ENCODE results near the gene SF1. TPM values are rescaled to one million over a fixed set of nuclear protein-coding genes. Genes with fewer than 3 reads are reported as not detected.
A peak's percentile ranks its signal among the peaks of the same experiment; 100 is the strongest.

SF1 gene
- total RNA-seq, 1 experiment from 2014 or later: 170 TPM

GRCh38 chr11:64720640-64721358 is 57.5 kb downstream of the SF1 start:
- peaks cover 83% of the 10 kb centered on the region for H3K27me3 ChIP-seq (replicated peaks)
- peak in 1 of 2 experiments; percentile 51 for DNase-seq (ENCODE audit: low read depth in 1 of 2, low spot score in 2 of 2)
- H3K4me3 ChIP-seq: no peak overlapping the region
- H3K4me1 ChIP-seq (replicated peaks): peaks cover 9% of the 10 kb centered on the region
- no peaks in the 10 kb centered on the region; the same call in 1 of the 2 replicates for H3K9me3 ChIP-seq (replicated peaks)
- no peaks in the 10 kb centered on the region for H3K36me3 ChIP-seq
- no peak overlapping the region for H3K27ac ChIP-seq

- H3K27me3 ChIP-seq (replicated peaks): peaks cover 85% of the 10 kb centered on the region
Observed at GRCh38 chr11:64720167-64720566, 58.2 kb downstream of the SF1 start.

DNA sequence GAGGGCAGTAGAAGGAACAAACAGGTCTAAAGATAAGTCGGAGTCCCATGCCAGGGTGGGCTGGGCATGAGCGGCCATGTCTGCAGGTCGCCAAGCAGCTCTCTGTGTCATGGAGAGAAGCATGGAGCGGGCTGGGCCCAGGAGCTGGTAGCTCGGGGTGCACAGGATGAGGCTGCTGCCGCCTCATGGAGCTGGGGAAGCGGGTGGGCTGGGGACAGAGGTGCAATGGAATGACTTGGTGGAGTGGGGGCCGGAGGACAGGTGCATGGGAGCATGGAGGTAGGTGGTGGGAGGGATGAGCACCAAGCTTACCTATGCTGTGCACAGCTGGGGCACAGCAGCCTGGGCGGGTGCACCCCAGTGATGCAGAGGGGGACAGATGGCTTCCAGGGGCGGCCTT is 58.9 kb downstream of the SF1 start:
- H3K9me3 ChIP-seq (replicated peaks): no peaks in the 10 kb centered on the region; the same call in 1 of the 2 replicates
- H3K27ac ChIP-seq: no peak overlapping the region
- no peak overlapping the region for H3K4me3 ChIP-seq
- H3K36me3 ChIP-seq: no peaks in the 10 kb centered on the region
- H3K4me1 ChIP-seq (replicated peaks): peaks cover 9% of the 10 kb centered on the region
- peaks cover 89% of the 10 kb centered on the region for H3K27me3 ChIP-seq (replicated peaks)
- DNase-seq (ENCODE audit: low read depth in 1 of 2, low spot score in 2 of 2): peak in 1 of 2 experiments; percentile 53

More at GRCh38 chr11:64720167-64720566, 58.2 kb downstream of the SF1 start:
- Histone ChIP-seq H3K36me3 (no peaks in the 10 kb centered on the region), H3K4me1 (replicated peaks) (peaks cover 9% of the 10 kb centered on the region), H3K4me3 (no peak overlapping the region), H3K9me3 (replicated peaks) (no peaks in the 10 kb centered on the region; the same call in 1 of the 2 replicates), H3K27ac (no peak overlapping the region)
- DNase-seq (ENCODE audit: low read depth in 1 of 2, low spot score in 2 of 2): no peak

DNA sequence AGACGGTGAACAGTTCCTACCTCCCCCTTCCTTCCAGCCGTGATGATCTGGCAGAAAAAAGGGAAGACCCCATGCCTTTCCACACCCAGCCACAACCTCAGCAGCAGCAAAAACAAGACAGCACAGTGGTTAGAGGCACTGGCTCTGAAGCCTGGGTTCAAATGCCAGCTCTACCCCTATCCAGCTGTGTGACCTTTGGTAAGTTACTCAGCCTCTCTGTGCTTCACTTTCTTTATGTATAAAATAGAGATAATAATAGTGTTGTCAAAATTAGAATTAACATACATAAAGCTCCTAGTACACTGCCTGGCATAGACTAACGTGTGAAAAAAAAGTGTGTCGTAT is 59.6 kb downstream of the SF1 start:
- Histone ChIP-seq H3K27me3 (replicated peaks) (peaks cover 91% of the 10 kb centered on the region), H3K27ac (no peak overlapping the region), H3K4me1 (replicated peaks) (peaks cover 8% of the 10 kb centered on the region)

GRCh38 chr11:64718084-64718779 is 60.1 kb downstream of the SF1 start:
- peaks cover 93% of the 10 kb centered on the region for H3K27me3 ChIP-seq (replicated peaks)
- H3K36me3 ChIP-seq: peaks cover under 1% of the 10 kb centered on the region; the same call in 1 of the 2 replicates
- H3K9me3 ChIP-seq (replicated peaks): peaks cover 2% of the 10 kb centered on the region; the same call in 1 of the 2 replicates
- peaks cover 8% of the 10 kb centered on the region for H3K4me1 ChIP-seq (replicated peaks)
- H3K4me3 ChIP-seq: no peak overlapping the region
- H3K27ac ChIP-seq: no peak overlapping the region
- no peak for DNase-seq (ENCODE audit: low read depth in 1 of 2, low spot score in 2 of 2)

More for the DNA sequence above, 59.6 kb downstream of the SF1 start:
- H3K36me3 ChIP-seq: no peaks in the 10 kb centered on the region
- H3K4me3 ChIP-seq: no peak overlapping the region
- DNase-seq (ENCODE audit: low read depth in 1 of 2, low spot score in 2 of 2): no peak
- no peaks in the 10 kb centered on the region; the same call in 1 of the 2 replicates for H3K9me3 ChIP-seq (replicated peaks)

GRCh38 chr11:64717268-64717578 is 61.1 kb downstream of the SF1 start:
- peaks cover 4% of the 10 kb centered on the region; the same call in 1 of the 2 replicates for H3K36me3 ChIP-seq
- H3K27me3 ChIP-seq (replicated peaks): peaks cover 98% of the 10 kb centered on the region
- peaks cover 7% of the 10 kb centered on the region; the same call in 1 of the 2 replicates for H3K9me3 ChIP-seq (replicated peaks)
- H3K27ac ChIP-seq: no peak overlapping the region
- DNase-seq (ENCODE audit: low read depth in 1 of 2, low spot score in 2 of 2): no peak
- H3K4me3 ChIP-seq: no peak overlapping the region
- peaks cover 15% of the 10 kb centered on the region for H3K4me1 ChIP-seq (replicated peaks)

GRCh38 chr11:64716473-64717267 is 61.7 kb downstream of the SF1 start:
- H3K27me3 ChIP-seq (replicated peaks): peaks cover 100% of the 10 kb centered on the region
- DNase-seq (ENCODE audit: low read depth in 1 of 2, low spot score in 2 of 2): peak in 1 of 2 experiments; percentile 55
- H3K4me3 ChIP-seq: no peak overlapping the region
- H3K27ac ChIP-seq: no peak overlapping the region
- H3K9me3 ChIP-seq (replicated peaks): peaks cover 7% of the 10 kb centered on the region; the same call in 1 of the 2 replicates
- peaks cover 4% of the 10 kb centered on the region; the same call in 1 of the 2 replicates for H3K36me3 ChIP-seq
- peaks cover 15% of the 10 kb centered on the region for H3K4me1 ChIP-seq (replicated peaks)

- no peak for DNase-seq (ENCODE audit: low read depth in 1 of 2, low spot score in 2 of 2)
- Histone ChIP-seq H3K4me3 (no peak overlapping the region), H3K27ac (no peak overlapping the region), H3K4me1 (replicated peaks) (peaks cover 15% of the 10 kb centered on the region), H3K9me3 (replicated peaks) (peaks cover 7% of the 10 kb centered on the region; the same call in 1 of the 2 replicates), H3K36me3 (peaks cover 4% of the 10 kb centered on the region; the same call in 1 of the 2 replicates), H3K27me3 (replicated peaks) (peaks cover 100% of the 10 kb centered on the region)
Observed at GRCh38 chr11:64715756-64716472, 62.4 kb downstream of the SF1 start.

DNA sequence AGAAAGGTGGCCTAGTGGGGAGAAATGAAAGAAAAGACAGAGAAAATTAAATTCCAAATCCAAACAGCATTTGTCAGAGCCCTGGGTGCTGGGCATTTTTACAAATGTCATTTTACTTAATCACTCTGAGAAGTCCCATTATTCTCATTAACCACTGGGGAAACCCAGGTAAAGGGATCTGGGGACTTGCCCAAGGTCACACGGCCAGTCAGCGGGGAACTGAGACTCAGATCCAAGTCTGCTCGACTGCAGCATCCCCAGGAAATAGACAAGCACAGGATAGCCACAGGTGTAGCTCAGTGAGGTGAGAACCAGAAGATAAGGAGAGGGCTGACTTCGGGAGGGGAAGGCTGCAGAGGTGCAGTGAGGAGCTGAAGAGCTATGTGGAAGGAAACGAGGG is 63.2 kb downstream of the SF1 start:
- peaks cover 100% of the 10 kb centered on the region for H3K27me3 ChIP-seq (replicated peaks)
- no peak overlapping the region for H3K4me3 ChIP-seq
- no peak overlapping the region for H3K27ac ChIP-seq
- peaks cover 4% of the 10 kb centered on the region; the same call in 1 of the 2 replicates for H3K36me3 ChIP-seq
- peaks cover 15% of the 10 kb centered on the region for H3K4me1 ChIP-seq (replicated peaks)
- peaks cover 7% of the 10 kb centered on the region; the same call in 1 of the 2 replicates for H3K9me3 ChIP-seq (replicated peaks)
- DNase-seq (ENCODE audit: low read depth in 1 of 2, low spot score in 2 of 2): no peak

DNA sequence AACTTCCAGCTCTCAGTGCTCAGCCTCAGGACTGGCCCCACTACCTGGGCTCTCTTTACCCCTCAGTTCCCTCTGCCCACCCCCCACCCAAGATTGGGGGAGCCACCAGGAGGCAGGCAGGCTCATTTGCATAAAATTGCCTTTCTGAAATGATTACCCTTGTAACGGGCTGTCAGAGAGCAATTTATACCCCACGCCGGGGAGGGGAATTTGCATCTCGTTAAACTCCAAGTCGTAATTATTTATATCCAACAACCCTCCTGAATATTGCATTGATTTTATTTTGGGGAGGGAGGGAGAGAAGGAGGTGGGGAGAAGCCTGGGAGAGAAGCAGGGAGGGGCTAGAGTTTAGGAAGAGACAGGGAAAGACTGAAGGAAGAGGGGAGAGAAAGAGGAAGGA is 63.7 kb downstream of the SF1 start:
- Histone ChIP-seq H3K9me3 (replicated peaks) (peaks cover 7% of the 10 kb centered on the region; the same call in 1 of the 2 replicates), H3K27me3 (replicated peaks) (peaks cover 100% of the 10 kb centered on the region), H3K27ac (no peak overlapping the region), H3K36me3 (peaks cover 4% of the 10 kb centered on the region; the same call in 1 of the 2 replicates), H3K4me1 (replicated peaks) (peaks cover 15% of the 10 kb centered on the region), H3K4me3 (no peak overlapping the region)
- no peak for DNase-seq (ENCODE audit: low read depth in 1 of 2, low spot score in 2 of 2)
